HCT116 (cell line): Measurements from ENCODE around the gene CKLF. TPM values are rescaled to one million over a fixed set of nuclear protein-coding genes. Genes with fewer than 3 reads are reported as not detected.

Experiments used
- ATAC-seq: fragments of 200-7000 bp; cut with Tn5 transposase; 2 replicates; pipeline ENCODE4 v1.9.1; 2020; ENCODE audit warnings: mild to moderate bottlenecking, moderate library complexity
- BruUV-seq: library from RNA; stranded (reverse); fragments of 400-500 nt; replicated peaks from 2 replicates; lab custom pipeline; 2021; lab: Mats Ljungman, UMichigan
- CTCF ChIA-PET: fragments of 300-600 bp; sonication (Branson Sonifier 250); formaldehyde crosslinking; loops from one replicate; lab custom pipeline; 2021; ENCODE audit warnings: antibody characterized with exemption; lab: Charles Lee
- POLR2A ChIA-PET: fragments of 300-600, 350-600 bp; sonication (Branson Sonifier 250); formaldehyde crosslinking; loops from one replicate; lab custom pipeline; 2021; ENCODE audit warnings: antibody characterized with exemption; lab: Charles Lee
- RAD21 ChIA-PET, 2 experiments: fragments of 300-600 bp; sonication (Branson Sonifier 250); formaldehyde crosslinking; loops; one replicate each; lab custom pipeline; 2023; ENCODE audit warnings: low total read pairs in 2 of 2; ENCODE audit not compliant: uncharacterized antibody in 2 of 2, unreplicated experiment in 2 of 2, low non-redundant PET in 1 of 2; lab: Charles Lee
- DNase-seq: peaks from one replicate; pipeline ENCODE4 v3.0.0-alpha.2; 2010; ENCODE audit warnings: low read depth, low spot score
- H2AFZ ChIP-seq: fragments of 200-600 bp; shearing (Covaris generic), sonication (generic); 2 replicates; pipeline ENCODE4 v1.6.1; 2017; ENCODE audit warnings: low read depth, mixed run types, mixed read lengths, antibody characterized with exemption, low read length; ENCODE audit not compliant: poor library complexity, severe bottlenecking
- H3K27ac ChIP-seq: 2 replicates; pipeline ENCODE4 v1.5.1; 2012; ENCODE audit warnings: low read depth, low read length
- H3K27me3 ChIP-seq: fragments of 200-600 bp; sonication (generic); 2 replicates; pipeline ENCODE4 v1.6.1; 2016; ENCODE audit warnings: mixed run types, low read length, mixed read lengths; ENCODE audit not compliant: insufficient read depth
- H3K36me3 ChIP-seq, 2 experiments: fragments of 200-500 bp in 1 of 2; fragments of 200-600 bp in 1 of 2; sonication (Bioruptor generic) in 1 of 2; sonication (generic) in 1 of 2; 2 replicates each; pipeline versions ENCODE4 v1.5.1 to v1.6.1; 2014 to 2016; ENCODE audit warnings: low read length in 2 of 2, inconsistent platforms in 1 of 2, mixed read lengths in 1 of 2, mixed run types in 1 of 2; ENCODE audit not compliant: insufficient read depth in 2 of 2, control insufficient read depth in 1 of 2
- H3K4me1 ChIP-seq, 2 experiments: fragments of 200-600 bp in 1 of 2; sonication (generic) in 1 of 2; 2 replicates each; pipeline versions ENCODE4 v1.5.1 to v1.6.1; 2012 to 2017; ENCODE audit warnings: low read length in 2 of 2, inconsistent platforms in 1 of 2, mild to moderate bottlenecking in 1 of 2, mixed read lengths in 1 of 2, mixed run types in 1 of 2, moderate library complexity in 1 of 2; ENCODE audit not compliant: insufficient read depth in 2 of 2, control insufficient read depth in 1 of 2
- H3K4me2 ChIP-seq: fragments of 200-600 bp; sonication (generic); 2 replicates; pipeline ENCODE4 v1.6.1; 2017; ENCODE audit warnings: mixed run types, low read length, mixed read lengths
- H3K4me3 ChIP-seq, 2 experiments: fragments of 200-600 bp in 1 of 2; sonication (generic) in 1 of 2; replicated peaks in 1 of 2; 2 replicates each; pipeline ENCODE4 v1.5.1; 2011 to 2016; ENCODE audit warnings: low read length in 2 of 2, control low read depth in 1 of 2, low read depth in 1 of 2, mild to moderate bottlenecking in 1 of 2, mixed read lengths in 1 of 2, mixed run types in 1 of 2
- H3K79me2 ChIP-seq: fragments of 200-600 bp; sonication (generic); 2 replicates; pipeline ENCODE4 v1.6.1; 2017; ENCODE audit warnings: mild to moderate bottlenecking, mixed run types, low read length, moderate library complexity, mixed read lengths; ENCODE audit not compliant: insufficient read depth
- H3K9ac ChIP-seq: fragments of 200-600 bp; sonication (generic); 2 replicates; pipeline ENCODE4 v1.6.1; 2016; ENCODE audit warnings: low read length, mixed read lengths
- H3K9me2 ChIP-seq: fragments of 200-600 bp; sonication (generic), shearing (Covaris generic); 2 replicates; pipeline ENCODE4 v1.6.1; 2017; ENCODE audit warnings: mixed run types, mild to moderate bottlenecking, moderate library complexity; ENCODE audit not compliant: insufficient read depth
- H3K9me3 ChIP-seq, 2 experiments: fragments of 200-500 bp in 1 of 2; fragments of 200-600 bp in 1 of 2; sonication (Bioruptor generic) in 1 of 2; sonication (generic) in 1 of 2; 2 replicates each; pipeline ENCODE4 v1.6.1; 2014 to 2017; ENCODE audit warnings: low read length in 2 of 2, mixed read lengths in 2 of 2, inconsistent platforms in 1 of 2, low read depth in 1 of 2, mild to moderate bottlenecking in 1 of 2, mixed run types in 1 of 2, moderate library complexity in 1 of 2; ENCODE audit not compliant: control insufficient read depth in 1 of 2, insufficient read depth in 1 of 2
- H4K20me1 ChIP-seq: fragments of 200-600 bp; sonication (generic), shearing (Covaris generic); 2 replicates; pipeline ENCODE4 v1.6.1; 2017; ENCODE audit warnings: mixed run types, mild to moderate bottlenecking, moderate library complexity; ENCODE audit not compliant: insufficient read depth
- ATF3 ChIP-seq: IDR thresholded peaks from 2 replicates; pipeline ENCODE4 v1.6.1; 2012
- MAX ChIP-seq: IDR thresholded peaks from 2 replicates; pipeline ENCODE4 v1.6.1; 2012
- RAD21 ChIP-seq: IDR thresholded peaks from 2 replicates; pipeline ENCODE4 v1.6.1; 2012; ENCODE audit warnings: low read depth, mild to moderate bottlenecking
- REST ChIP-seq: IDR thresholded peaks from 2 replicates; pipeline ENCODE4 v1.6.1; 2012; ENCODE audit warnings: low read depth
- intact Hi-C: fragments of 100-400 bp; cut with micrococcal nuclease; formaldehyde crosslinking; loops from 2 replicates; pipeline ENCODE4 v1.10.0; 2022
- total RNA-seq: library from RNA; stranded (reverse); gene quantifications from one replicate; pipeline ENCODE4 v1.2.1, GENCODE V29; 2021; ENCODE audit not compliant: unreplicated experiment

CKLF gene
- total RNA-seq, 1 experiment from 2014 or later, result 38.6 TPM

GRCh38 chr16:66560107-66560506 is 7.7 kb downstream of the CKLF start:
- H4K20me1 ChIP-seq, result no peaks in the 10 kb centered on the region
- TF ChIP-seq REST, result no peak
- TF ChIP-seq MAX, result no peak
- no peak for TF ChIP-seq RAD21
- no peak for TF ChIP-seq ATF3
- peaks cover 7% of the 10 kb centered on the region; the same call in 1 of the 2 replicates for H3K79me2 ChIP-seq
- H3K27me3 ChIP-seq, result no peaks in the 10 kb centered on the region
- H3K4me2 ChIP-seq, result no peak overlapping the region
- peaks cover 4% of the 10 kb centered on the region in 2 experiments; a peak in 1 of 4 replicates for H3K36me3 ChIP-seq
- no peaks in the 10 kb centered on the region for H3K9me2 ChIP-seq
- H3K4me1 ChIP-seq, result no peaks in the 10 kb centered on the region
- no peaks in the 10 kb centered on the region for H3K9me3 ChIP-seq
- no peak for ATAC-seq
- DNase-seq, result no peak
- BruUV-seq, result no TSS peak
- CTCF ChIA-PET, result interaction anchor here (0.7 to 0.8 kb wide), 2 partner anchors 153 to 349 kb away, joined by 3 read pairs; no protein-coding TSS in a partner anchor
- H2AFZ ChIP-seq, result no peak overlapping the region
- no peak overlapping the region for H3K4me3 ChIP-seq
- RAD21 ChIA-PET, result no interaction called here
- POLR2A ChIA-PET, result no interaction called here
- H3K9ac ChIP-seq, result no peak overlapping the region
- no peak overlapping the region for H3K27ac ChIP-seq
- intact Hi-C loops, result loop anchor here (5.0 kb wide), 1 partner anchor 312 kb away; no protein-coding TSS in a partner anchor
